ENCODE data around the gene DACH2.

DACH2 gene

DNA sequence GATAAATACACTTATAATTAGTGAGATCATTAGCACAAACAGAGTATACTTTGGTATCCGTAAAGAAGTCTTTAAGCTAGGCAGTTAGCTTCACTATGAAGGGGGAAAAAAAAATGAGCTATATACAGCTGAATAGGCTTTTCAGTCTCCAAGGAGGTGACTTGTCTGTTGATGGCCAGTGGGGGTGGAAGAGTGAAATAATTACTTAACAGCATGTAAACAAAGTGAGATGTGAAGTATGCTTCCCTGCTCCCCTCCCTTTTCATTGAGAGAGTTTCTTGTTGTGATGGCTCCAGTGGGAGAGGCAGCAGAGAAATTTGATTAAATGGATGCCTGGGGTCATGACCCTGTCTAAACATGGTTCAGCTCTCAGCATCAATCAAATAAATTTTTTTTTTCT is 180.9 kb downstream of the DACH2 start:
- DNase-seq: no peak

DNA sequence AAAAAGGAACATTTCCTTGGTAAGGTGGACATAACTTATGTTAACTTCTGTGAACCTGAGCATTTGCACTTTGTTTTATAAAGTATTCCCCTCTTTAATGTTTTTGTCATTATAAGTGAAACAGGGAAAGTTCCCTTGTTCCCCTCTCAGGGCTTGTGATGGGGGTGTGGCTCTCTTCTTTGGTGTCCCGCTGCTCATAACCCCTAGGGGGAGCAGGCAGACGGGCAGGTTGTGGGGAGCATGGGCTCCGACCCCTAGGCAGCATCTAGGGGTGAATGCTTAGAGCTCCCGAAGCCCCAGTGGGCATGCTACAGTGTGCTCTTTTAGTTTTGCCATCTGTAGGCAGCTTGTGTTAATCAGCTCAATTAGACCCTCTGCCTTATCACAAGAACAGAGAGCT is 200.4 kb downstream of the DACH2 start:
- DNase-seq: no peak

DNA sequence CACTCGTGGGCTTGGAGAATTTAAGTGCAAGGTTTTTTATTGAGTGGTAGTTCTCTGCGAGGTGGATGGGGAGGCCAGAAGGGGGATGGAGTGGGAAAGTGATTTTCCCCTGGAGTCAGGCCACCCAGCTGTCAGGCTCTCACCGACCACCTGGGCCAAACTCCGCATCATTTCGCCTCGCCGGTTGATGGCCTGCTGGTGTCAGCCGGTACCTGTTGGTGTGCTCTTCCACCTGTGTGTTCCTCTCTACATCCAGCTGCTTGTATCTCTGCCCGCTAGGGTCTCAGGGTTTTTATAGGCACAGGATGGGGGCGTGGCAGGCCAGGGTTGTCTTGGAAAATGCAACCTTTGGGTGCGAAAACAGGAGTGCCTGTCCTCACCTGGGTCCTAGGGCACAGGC is 200.9 kb downstream of the DACH2 start:
- DNase-seq: no peak

DNA sequence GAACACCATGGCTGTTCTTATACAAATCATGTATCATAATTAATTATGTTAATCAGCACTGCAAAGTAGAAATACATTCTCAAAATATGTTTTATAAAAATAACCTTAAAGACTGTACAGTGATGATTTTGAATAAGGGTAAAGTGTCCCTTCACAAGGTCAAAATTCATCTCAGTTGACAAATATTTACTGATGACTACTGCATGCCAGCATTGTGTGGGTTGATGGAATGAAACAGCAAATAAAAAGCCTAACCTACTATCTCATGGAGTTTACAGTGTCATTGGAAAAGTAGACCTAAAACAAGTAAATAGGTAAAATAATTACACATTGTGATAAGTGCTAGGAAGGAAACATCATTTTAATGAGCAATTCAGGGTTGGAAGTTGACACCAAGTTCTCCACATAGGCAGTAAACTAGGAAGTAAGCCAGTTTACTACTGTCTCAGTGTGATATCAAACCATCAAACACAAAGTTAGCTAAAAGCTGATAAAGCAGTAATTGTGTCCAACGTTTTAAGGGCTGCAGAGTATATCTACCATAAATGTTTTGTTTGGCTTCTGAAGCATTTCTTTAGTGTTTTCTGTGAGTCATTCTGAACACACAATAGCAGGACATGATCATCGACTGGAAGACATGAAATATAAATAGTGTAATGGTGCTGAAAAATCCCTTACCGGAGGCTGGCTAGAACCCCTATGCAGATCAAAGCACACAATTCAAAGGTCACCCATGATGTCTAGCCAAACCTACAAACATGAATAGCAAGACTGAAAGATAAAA is 221.8 kb downstream of the DACH2 start:
- DNase-seq: no peak

DNA sequence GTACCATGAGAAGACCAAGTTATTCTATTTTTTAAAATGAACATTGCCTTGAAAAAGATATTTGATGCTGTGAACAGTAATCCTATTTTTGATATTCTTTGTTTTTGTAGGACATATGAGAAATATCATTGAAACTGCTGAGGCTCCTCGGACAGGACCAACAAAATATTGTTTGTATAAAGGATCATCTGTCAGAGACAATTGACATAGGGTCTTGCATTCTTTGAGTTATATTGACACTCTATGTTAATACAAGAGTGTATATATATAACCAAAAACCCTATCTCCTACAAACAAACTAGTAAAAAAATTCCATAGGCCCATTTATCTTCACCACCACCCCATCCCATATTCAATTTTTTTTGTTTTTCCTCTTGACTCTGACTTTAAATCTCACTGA is 222.7 kb downstream of the DACH2 start:
- no peak for DNase-seq

DNA sequence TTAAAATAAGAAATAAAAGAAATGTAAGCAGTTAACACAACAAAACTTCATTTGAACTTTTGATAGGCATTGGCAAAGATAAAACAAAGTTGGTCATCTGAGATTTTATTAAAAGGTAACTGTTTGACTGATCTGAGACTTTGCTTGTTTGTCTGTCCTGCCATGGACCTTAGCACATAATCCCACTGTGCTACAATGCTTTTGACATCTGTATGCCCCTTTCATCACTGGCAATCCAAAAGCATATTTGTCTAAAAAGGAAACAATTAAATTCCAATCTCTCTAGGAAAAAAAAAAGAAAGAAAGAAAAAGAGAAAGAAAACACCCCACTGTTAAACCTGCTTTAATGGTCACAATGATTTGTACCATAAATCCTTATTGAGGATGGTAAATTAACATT is 231.0 kb downstream of the DACH2 start:
- no peak for DNase-seq

DNA sequence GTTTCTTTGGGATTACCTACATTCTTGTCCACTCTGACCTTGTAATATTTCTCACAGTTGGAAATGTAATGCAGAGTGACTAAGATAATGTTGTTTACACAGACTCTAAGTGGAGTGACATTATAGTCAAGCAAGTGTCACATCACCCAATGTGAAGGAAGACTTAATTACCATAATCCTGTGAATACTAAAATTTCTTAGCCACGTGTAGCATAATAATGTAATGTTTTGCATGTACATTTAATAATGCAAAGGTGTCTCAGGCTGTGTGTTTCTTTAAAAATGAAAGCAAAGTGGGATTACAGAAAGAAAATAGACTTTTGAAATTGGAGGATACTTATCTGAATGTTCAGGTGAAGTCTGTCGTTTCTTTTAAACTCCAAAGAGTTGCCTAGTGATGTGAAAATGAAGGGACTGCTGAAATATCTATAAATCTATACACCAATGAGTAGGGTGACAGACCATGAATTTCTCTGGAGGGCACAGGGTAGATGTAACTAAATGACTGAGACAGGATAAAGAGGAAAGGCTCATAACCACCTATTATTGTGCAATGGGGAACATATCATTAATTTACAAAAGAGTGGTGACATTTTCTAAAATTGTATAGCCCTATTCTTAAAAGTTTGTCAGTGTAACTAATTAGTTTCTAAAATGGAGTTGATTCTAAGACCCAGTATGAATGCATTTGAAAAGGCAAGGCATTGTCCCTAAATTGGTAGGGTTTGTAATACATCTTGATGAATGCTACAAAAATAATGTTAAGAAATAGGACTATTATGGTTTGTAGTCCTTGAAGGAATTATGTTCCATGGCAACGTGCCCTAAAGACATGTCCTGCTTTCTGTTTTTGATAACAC is 235.7 kb downstream of the DACH2 start:
- no peak for DNase-seq

DNA sequence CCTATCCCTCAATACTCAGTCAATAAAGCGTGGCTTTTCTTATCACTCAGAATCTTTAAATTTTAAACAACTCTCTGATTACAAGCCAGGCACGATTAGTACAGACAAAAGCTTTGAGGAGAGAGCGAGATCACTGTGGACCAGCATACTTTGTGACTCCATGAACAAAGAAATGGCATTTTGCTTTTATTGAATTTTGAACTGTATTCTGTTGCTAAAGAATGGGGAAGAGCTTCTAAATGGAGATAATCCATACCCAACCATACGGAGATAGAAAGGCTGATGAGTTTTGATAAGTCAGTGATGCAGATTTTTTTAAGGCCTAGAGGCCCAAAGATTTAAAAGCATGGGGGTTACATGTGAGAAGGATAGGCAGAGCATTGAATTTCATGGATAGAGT is 259.1 kb downstream of the DACH2 start:
- DNase-seq: no peak

DNA sequence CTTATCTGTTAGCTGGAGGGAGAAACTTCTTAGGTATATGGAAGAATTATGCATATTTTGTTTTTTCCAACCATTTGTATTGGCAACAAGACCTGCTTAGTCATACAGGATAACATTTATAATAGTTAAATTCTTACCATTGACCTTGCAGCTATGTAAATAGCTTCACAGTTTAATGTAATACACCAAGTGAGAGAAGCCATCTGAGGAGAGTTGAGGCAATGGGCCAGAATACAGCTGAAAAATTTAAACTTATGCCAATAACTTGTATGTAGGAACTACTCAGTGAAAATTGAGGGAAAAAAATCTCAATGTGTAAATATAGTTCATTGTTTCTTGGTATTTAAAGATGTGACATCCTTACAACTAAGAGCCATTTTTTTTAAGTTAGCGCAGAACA is 273.5 kb downstream of the DACH2 start:
- DNase-seq: no peak

DNA sequence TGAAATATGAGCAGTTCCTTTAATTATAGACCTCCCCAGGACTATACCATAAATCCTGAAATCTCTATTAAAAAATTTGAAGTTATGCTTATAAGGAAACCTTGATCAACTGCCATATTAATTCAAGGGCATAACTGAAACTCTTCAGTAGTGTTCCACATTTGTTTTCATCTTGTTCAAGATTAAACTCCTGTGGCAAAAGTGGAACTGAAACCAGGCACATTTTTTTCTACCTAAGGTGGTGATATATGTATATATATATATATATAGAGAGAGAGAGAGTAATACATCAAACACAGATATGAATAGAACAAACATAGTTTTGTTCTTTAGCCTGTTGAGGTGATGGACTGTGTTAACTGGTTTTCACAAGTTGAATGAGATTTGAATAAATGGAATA is 287.9 kb downstream of the DACH2 start:
- DNase-seq: no peak

DNA sequence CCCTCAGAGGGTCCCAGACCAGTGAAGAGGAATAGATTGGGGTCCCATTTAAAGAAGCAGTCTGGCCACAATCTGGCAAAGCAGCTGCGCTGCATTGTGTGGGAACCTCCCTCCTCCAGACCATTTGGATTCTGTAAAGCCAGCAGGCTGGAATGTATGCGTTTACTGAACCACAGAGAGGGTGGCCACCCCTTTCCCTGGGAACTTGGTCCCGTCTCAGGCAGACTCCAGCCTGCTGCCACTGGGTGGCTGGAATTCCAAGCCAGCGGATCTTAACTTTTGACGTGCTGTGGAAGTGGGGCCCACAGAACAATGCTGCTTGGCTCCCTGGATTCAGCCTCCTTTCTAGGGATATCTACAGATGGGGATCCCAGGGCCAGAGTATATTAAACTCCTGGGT is 307.2 kb downstream of the DACH2 start:
- DNase-seq: no peak

DNA sequence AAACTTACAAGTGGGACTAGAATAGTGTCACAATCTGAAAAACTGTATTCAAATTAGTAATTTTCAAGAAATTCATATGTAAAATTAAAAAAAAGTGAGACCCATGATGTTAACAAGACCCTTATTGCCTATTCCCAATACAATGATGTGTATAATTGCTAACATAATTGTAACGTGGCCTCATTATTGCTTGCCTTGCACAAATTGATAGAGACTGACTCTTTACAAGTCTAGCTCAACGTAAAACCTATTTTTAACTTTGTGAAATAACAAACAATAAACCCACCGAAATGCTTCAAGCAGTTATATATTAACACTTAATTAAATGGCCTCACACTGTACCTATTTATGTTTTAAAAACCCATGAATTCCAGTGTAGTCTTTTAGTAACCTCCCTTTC is 312.5 kb downstream of the DACH2 start:
- DNase-seq: no peak

DNA sequence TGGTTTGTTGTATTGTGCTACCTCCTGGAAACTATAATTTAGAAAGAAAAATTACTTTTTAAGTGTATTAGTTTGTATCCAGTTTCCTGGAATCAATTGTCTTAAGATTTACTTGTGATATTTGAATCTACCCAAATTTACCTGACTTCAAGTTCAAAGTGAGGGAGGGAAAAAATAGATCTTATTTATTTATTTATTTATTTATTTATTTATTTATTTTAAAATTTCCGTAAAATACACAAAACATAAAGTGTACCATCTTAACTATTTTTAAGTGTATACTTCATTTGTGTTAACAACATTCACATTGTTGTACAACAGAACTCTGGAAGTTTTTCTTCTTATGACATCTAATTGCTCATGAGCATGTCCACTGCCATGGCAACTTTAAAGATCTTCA is 356.0 kb downstream of the DACH2 start:
- DNase-seq: no peak

DNA sequence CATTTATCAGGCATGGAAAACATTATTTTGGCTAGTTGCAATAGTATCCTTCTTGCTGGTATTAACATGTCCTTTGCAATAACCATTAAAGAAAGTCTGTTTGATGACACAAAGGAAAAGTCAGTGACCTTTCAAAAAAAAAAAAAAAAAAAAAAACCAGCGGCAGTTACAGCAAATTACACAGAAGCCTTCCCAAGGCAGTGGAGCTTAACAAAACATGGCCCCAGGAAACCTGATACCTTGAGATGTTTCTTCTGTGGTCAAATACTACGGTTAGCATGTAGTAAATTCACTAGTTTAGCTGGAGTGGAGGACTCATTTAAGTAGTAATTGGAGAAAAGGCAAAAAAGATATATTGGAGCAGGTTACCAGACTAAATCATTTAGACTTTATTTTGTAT is 359.1 kb downstream of the DACH2 start:
- DNase-seq: no peak

DNA sequence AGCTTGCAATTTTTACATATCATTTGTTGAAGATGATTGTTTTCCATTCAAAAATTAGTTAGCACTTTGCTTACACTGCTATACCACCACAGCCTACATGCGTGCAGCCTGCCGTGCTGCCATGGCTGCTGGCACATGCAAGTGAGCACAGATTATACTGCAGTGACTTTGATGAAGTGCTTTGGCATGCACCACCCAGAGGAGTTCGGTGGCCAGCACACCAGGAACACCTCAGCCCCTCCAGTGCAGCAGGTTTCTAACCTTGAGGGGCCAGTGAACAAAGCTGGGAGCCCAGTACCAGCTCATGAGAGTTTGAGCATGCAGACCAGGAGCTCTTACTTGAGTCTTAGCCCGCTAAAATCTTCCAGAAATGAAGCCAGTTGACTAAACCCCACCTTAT is 431.5 kb downstream of the DACH2 start:
- DNase-seq: no peak

DNA sequence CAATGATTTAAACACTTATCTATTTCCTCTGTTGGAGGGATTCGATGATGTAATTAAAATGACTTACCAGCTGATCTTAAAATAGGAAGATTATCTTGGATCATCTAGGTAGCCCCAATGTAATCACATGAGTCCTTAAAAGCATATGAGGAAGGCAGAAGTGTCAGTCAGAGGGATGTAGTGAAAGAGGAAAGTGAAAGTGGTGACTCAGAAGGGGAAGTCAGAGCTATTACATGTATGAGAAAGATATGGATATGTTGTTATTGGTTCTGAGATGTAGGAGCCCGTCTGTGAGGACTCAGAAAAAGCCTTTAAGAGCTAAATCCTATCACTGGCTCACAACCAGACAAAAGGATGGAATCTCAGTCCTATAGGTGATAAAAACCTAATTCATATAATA is 456.4 kb downstream of the DACH2 start:
- DNase-seq: no peak

DNA sequence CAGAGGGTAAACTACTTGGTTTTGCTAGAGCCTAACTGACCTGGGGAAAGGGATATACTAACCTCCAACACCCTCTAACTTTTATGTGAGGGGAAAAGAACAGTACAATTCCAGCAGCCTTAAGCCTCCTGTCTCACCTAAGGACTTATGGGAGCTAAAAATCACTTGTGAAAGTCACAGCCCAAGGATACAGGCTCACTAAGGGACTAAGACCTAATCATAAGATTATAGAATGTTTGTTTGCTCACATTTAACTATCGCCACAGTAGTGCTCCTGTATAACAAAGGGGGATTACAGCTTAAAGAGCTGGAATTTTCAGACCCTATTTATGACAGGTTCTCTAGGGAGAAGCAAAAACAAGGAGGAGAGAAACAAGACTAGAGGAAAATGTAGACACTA is 548.7 kb downstream of the DACH2 start:
- no peak for DNase-seq

DNA sequence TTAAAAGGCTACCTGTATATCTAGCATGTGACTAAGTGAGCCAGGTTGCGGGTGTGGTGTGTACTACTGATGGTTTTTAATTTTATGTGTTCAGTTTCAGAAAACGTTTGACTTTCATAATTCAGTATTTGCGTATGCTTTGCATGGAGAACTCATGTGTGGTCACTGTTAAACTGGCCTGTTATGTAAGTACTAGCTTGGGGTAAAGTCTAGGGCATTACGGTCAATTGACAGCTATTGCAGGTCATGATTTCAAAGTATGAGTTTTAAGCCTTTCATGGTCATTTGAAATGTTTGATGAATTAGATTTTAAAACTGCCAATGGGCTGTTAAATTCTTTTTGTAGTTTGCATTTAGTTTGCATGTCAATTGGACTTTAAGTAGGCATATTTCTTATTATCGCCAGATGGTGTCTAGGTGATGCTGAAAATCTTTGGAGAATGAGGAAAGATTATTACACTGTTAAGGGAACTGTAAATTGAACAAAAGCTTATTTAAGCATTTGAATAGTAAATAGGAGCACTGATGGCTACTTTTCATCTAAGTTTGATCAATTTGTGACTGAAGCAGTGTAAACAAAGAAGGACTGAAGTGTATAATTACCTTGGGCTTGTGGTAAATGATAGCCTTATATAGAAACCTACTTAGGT is 563.4 kb downstream of the DACH2 start:
- DNase-seq: no peak

DNA sequence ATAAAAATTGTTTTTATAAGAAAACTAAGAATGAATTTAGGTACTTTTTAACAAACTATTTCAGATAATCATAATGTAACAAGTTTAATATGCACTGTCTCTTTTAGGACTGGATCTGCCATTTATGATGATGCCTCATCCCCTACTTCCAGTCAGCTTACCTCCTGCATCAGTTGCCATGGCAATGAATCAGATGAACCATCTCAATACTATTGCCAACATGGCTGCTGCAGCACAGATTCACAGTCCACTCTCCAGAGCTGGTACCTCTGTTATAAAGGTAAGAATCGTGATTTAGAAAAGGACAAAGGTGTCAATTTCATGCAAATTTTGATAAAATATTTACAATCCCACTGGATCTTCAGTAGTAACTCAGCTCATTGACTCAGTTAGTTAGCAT is 566.2 kb downstream of the DACH2 start:
- DNase-seq: no peak

DNA sequence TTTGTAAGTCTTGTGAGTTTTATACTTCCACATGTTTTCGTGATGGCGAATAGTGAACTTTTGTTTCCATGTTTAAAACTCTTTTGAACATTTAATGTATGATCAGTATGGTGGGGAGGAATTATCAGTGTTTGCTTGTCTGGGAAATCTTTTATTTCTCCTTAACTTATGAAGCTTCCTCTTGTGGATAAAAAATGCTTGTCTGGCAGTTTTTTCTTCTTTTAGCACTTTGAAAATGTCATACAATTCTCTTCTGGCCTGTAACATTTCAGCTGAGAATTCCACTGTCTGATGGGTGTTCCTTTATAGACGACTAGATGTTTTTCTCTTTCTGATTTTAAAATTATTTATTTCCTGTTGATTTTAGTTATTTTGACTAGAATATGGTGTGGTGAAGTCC is 576.0 kb downstream of the DACH2 start:
- DNase-seq: no peak

DNA sequence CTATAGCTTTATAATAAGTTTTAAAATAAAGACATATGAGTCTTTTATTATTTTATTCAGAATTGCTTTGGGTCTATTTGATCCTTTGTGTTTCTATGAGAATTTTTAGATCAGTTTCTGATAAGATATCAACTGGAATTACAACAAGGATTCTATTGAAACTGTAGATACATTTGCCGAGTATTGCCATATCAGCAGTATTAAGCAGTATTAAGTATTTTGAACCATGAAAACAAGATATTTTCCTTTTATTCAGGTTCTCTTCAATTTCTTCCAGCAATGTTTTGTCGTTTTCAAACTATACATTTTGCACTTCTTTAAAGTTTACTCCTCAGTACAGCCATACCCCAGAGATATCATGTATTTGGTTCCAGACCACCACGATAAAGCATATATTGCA is 598.8 kb downstream of the DACH2 start:
- DNase-seq: no peak

DNA sequence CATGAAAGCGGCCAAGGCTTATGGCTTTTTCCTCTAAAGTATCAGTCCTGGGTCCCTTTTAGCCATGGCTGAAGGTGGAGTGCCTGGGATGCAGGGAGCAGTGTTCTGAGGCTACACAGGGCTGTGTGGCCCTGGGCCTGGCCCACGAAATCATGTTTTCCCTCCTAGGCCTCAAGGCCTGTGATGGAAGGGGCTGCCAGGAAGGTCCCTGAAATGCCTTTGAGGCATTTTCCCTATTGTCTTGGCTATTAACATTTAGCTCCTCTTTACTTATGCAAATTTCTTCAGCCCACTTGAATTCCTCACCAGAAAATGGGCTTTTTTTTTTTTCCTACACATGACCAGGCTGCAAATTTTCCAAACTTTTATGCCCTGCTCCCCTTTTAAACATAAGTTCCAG is 657.0 kb downstream of the DACH2 start:
- DNase-seq: no peak

DNA sequence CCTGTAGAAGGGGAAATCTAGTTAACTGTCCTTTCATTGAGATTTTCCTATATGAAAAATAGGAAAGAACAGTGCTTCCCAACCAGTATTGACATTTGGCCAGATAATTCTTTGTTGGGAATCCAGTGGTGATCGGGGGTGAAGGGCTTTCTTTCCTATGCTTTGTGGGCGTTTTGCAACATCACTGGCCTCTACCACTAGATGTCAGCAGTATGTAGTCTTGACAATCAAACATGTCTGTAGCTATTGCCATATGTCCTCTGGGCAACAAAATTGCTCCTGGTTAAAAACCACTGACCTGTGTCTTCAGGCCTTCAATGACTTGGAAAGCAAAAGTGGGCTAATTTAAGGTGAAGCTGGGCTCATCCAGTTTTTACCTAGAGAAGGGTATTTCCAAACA is 658.5 kb downstream of the DACH2 start:
- DNase-seq: no peak

DNA sequence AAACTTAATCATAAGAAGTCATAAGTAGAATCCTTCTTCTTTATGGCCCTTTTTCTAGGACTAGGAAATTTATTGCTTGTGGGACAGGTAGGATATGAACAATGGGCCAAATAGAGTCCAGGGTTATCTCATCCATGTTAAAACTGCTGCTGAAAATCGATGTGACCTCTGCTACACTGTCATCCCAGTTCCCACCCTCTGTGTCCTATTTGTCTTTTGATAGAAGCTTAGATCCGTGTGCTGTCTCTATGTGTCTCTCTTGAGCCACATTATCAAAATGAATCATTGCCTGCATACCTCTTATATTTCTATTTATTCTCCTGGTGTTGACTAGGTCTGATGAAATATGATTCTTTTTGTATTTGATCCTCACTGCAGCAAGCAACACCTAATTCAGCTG is 661.4 kb downstream of the DACH2 start:
- no peak for DNase-seq

Data from activated CD4-positive, alpha-beta T cell treated with anti-CD3 and anti-CD28 coated beads for 1 hour (primary cell).